B cell (primary cell): Measurements from ENCODE around the gene SRRM4. TPM values are rescaled to one million over a fixed set of nuclear protein-coding genes. Genes with fewer than 3 reads are reported as not detected.

Source experiments
- ATAC-seq: fragments of 200-7000 bp; cut with Tn5 transposase; one replicate; pipeline ENCODE4 v1.10.0; 2021; ENCODE audit warnings: low read depth, mild to moderate bottlenecking, moderate number of reproducible peaks, moderate library complexity
- CTCF ChIA-PET: fragments of 350-600 bp; sonication (Branson Sonifier 250); formaldehyde crosslinking; loops from one replicate; lab custom pipeline; 2021; ENCODE audit warnings: antibody characterized with exemption, inconsistent platforms; lab: Charles Lee
- POLR2A ChIA-PET: fragments of 350-600 bp; sonication (Branson Sonifier 250); formaldehyde crosslinking; loops from one replicate; lab custom pipeline; 2021; ENCODE audit warnings: antibody characterized with exemption; lab: Charles Lee
- DNase-seq: peaks from one replicate; pipeline ENCODE4 v3.0.0; 2013
- H2AFZ ChIP-seq: 2 replicates; pipeline ENCODE4 v1.6.1; 2012; ENCODE audit warnings: mild to moderate bottlenecking, low read depth, low read length; ENCODE audit not compliant: insufficient read depth, poor library complexity, severe bottlenecking
- H3K27ac ChIP-seq, 2 donors: 1 replicate in 1 of 2; 2 replicates in 1 of 2; pipeline ENCODE4 v1.5.1; 2012 to 2013; ENCODE audit warnings: low read length in 2 of 2, mild to moderate bottlenecking in 2 of 2, moderate library complexity in 1 of 2
- H3K27me3 ChIP-seq, 4 experiments: fragments of 200-600 bp in 1 of 4; sonication (generic) in 1 of 4; replicated peaks in 1 of 4; 1 replicate in 2 of 4; 2 replicates in 2 of 4; pipeline versions ENCODE4 v1.6.1 to v1.7.0; 2013 to 2016; ENCODE audit warnings: low read length in 3 of 4, mild to moderate bottlenecking in 2 of 4, mixed read lengths in 1 of 4, moderate library complexity in 1 of 4; ENCODE audit not compliant: insufficient read depth in 4 of 4, control insufficient read depth in 3 of 4; ENCODE audit errors: control extremely low read depth in 1 of 4
- H3K36me3 ChIP-seq, 2 experiments: replicated peaks in 1 of 2; 1 replicate in 1 of 2; 2 replicates in 1 of 2; pipeline versions ENCODE4 v1.6.1 to v1.7.1; 2013; ENCODE audit warnings: low read length in 1 of 2; ENCODE audit not compliant: insufficient read depth in 2 of 2, control insufficient read depth in 1 of 2; ENCODE audit errors: control extremely low read depth in 1 of 2, extremely low read depth in 1 of 2
- H3K4me1 ChIP-seq, 2 donors: fragments of 200-600 bp in 1 of 2; sonication (generic) in 1 of 2; 1 replicate in 1 of 2; 2 replicates in 1 of 2; pipeline versions ENCODE4 v1.5.1 to v1.6.1; 2013 to 2017; ENCODE audit warnings: low read length in 2 of 2; ENCODE audit not compliant: control insufficient read depth in 2 of 2, insufficient read depth in 2 of 2
- H3K4me2 ChIP-seq: replicated peaks from 2 replicates; pipeline ENCODE3; 2012; ENCODE audit warnings: mild to moderate bottlenecking, low read depth, low read length; ENCODE audit not compliant: poor library complexity, severe bottlenecking
- H3K4me3 ChIP-seq, 5 experiments: fragments of 200-600 bp in 1 of 5; sonication (generic) in 1 of 5; 1 replicate in 3 of 5; 2 replicates in 2 of 5; pipeline versions ENCODE4 v1.5.1 to v1.7.0; 2011 to 2016; ENCODE audit warnings: low read length in 4 of 5, mild to moderate bottlenecking in 4 of 5, low read depth in 2 of 5, control low read depth in 1 of 5, moderate library complexity in 1 of 5; ENCODE audit not compliant: insufficient read depth in 1 of 5; ENCODE audit errors: control extremely low read depth in 1 of 5, extremely low read depth in 1 of 5
- H3K79me2 ChIP-seq: fragments of 200-600 bp; sonication (generic); one replicate; pipeline ENCODE4 v1.6.0; 2016; ENCODE audit warnings: low read length; ENCODE audit not compliant: control insufficient read depth, insufficient read depth
- H3K9ac ChIP-seq: fragments of 200-600 bp; sonication (generic); 2 replicates; pipeline ENCODE4 v1.6.1; 2017; ENCODE audit warnings: mild to moderate bottlenecking, low read length, moderate library complexity
- H3K9me3 ChIP-seq, 3 donors: one replicate each; pipeline versions ENCODE4 v1.6.1 to v1.7.1; 2013; ENCODE audit warnings: low read length in 2 of 3; ENCODE audit not compliant: control insufficient read depth in 2 of 3, insufficient read depth in 1 of 3; ENCODE audit errors: control extremely low read depth in 1 of 3
- H4K20me1 ChIP-seq: 2 replicates; pipeline ENCODE4 v1.6.0; 2012; ENCODE audit warnings: mild to moderate bottlenecking, low read length; ENCODE audit not compliant: insufficient read depth, control insufficient read depth, poor library complexity, severe bottlenecking
- H3K27ac Mint-ChIP-seq: one replicate; pipeline ENCODE4 v1.8.0; 2021; ENCODE audit warnings: mixed read lengths
- H3K27me3 Mint-ChIP-seq: one replicate; pipeline ENCODE4 v1.8.0; 2021; ENCODE audit warnings: mixed read lengths
- H3K4me1 Mint-ChIP-seq: one replicate; pipeline ENCODE4 v1.8.0; 2021; ENCODE audit warnings: mixed read lengths
- H3K4me3 Mint-ChIP-seq: one replicate; pipeline ENCODE4 v1.8.0; 2021; ENCODE audit warnings: mixed read lengths
- H3K9me3 Mint-ChIP-seq: one replicate; pipeline ENCODE4 v1.8.0; 2022; ENCODE audit warnings: mixed read lengths; ENCODE audit not compliant: insufficient read depth
- CTCF ChIP-seq: fragments of 200-600 bp; IDR thresholded peaks from one replicate; pipeline ENCODE4 v1.8.0; 2022; ENCODE audit warnings: antibody characterized with exemption, mild to moderate bottlenecking
- EZH2 ChIP-seq: IDR thresholded peaks from 2 replicates; pipeline ENCODE4 v1.6.1; 2012; ENCODE audit warnings: borderline replicate concordance, low read depth, mild to moderate bottlenecking, moderate library complexity, low read length; ENCODE audit not compliant: insufficient read depth, poor library complexity, severe bottlenecking
- WGBS: methylation state at CpG from one replicate; pipeline ENCODE4 v1.1.5; 2013; ENCODE audit warnings: missing lambda C conversion rate; ENCODE audit not compliant: insufficient coverage; 5-methylcytosine and 5-hydroxymethylcytosine counted together
- intact Hi-C: fragments of 100-400 bp; cut with micrococcal nuclease; formaldehyde crosslinking; loops from one replicate; pipeline ENCODE4 v1.10.0; 2022
- polyA plus RNA-seq: library from polyadenylated mRNA; depleted of rRNA; stranded (reverse); fragments of >200 nt; gene quantifications from 2 replicates; pipeline ENCODE4 v1.2.3, GENCODE V29; 2012
- total RNA-seq, 2 donors: library from RNA; stranded (reverse); fragments of 120-200 nt in 1 of 2; gene quantifications; 1 replicate in 1 of 2; 2 replicates in 1 of 2; pipeline versions ENCODE4 v1.2.3 to v1.2.4, GENCODE V29; 2013 to 2022

Gene SRRM4
- total and polyA plus RNA-seq, 2 donors (not counting 1 experiment from before 2014, with no cell fraction given) = not detected

- Histone ChIP-seq H3K79me2 (no peaks in the 10 kb centered on the region), H3K36me3 (no peaks in the 10 kb centered on the region), H2AFZ (no peak overlapping the region), H3K9me3 (peaks cover 0 to 2% (median 0%) of the 10 kb centered on the region in 3 donors), H3K9ac (no peak overlapping the region), H3K4me1 (no peaks in the 10 kb centered on the region), H3K27ac (no peak overlapping the region), H4K20me1 (no peaks in the 10 kb centered on the region), H3K27me3 (no peaks in the 10 kb centered on the region), H3K4me2 (no peak overlapping the region), H3K4me3 (no peak overlapping the region)
- ATAC-seq (no peak), DNase-seq (no peak)
- Mint-ChIP-seq H3K27ac (no peak overlapping the region), H3K4me3 (no peak overlapping the region), H3K9me3 (peaks cover 5% of the 10 kb centered on the region), H3K4me1 (no peaks in the 10 kb centered on the region), H3K27me3 (peaks cover 9% of the 10 kb centered on the region)
- CTCF ChIA-PET = no interaction called here
- POLR2A ChIA-PET = no interaction called here
- intact Hi-C loops = no loop called here
- no CpG with 5 or more reads among the region's 2 CpGs for WGBS
- TF ChIP-seq EZH2 (no peak), CTCF (no peak)
Observed at GRCh38 chr12:119139448-119139847, 158.1 kb downstream of the SRRM4 start.

- Histone ChIP-seq H4K20me1 (no peaks in the 10 kb centered on the region), H3K9me3 (no peaks in the 10 kb centered on the region), H3K4me2 (no peak overlapping the region), H3K9ac (no peak overlapping the region), H2AFZ (no peak overlapping the region), H3K79me2 (no peaks in the 10 kb centered on the region), H3K27ac (no peak overlapping the region), H3K4me3 (no peak overlapping the region), H3K4me1 (no peaks in the 10 kb centered on the region), H3K36me3 (no peaks in the 10 kb centered on the region), H3K27me3 (no peaks in the 10 kb centered on the region)
- no peak for ATAC-seq
- intact Hi-C loops = no loop called here
- POLR2A ChIA-PET = no interaction called here
- CTCF ChIA-PET = no interaction called here
- Mint-ChIP-seq H3K27me3 (peaks cover 27% of the 10 kb centered on the region), H3K4me3 (no peak overlapping the region), H3K9me3 (no peaks in the 10 kb centered on the region), H3K27ac (no peak overlapping the region), H3K4me1 (no peaks in the 10 kb centered on the region)
- 62% methylated on average over 11 of the region's 13 CpGs for WGBS
- no peak for DNase-seq
- TF ChIP-seq EZH2 (no peak), CTCF (no peak)
Observed at GRCh38 chr12:119145367-119145766, 164.0 kb downstream of the SRRM4 start.
